OCI-LY3 (cell line): ENCODE results near the gene STAT5A.

Source experiments
- H2AFZ ChIP-seq: fragments of 200-600, 300-600 bp; shearing (Covaris generic); 2 replicates; pipeline ENCODE4 v1.6.0; 2014; ENCODE audit warnings: antibody characterized with exemption, low read depth, low read length
- H3K27ac ChIP-seq: fragments of 200-600, 300-600 bp; sonication (generic); 2 replicates; pipeline ENCODE4 v1.5.1; 2014; ENCODE audit warnings: mild to moderate bottlenecking, low read length, moderate library complexity, mixed read lengths
- H3K27me3 ChIP-seq: fragments of 200-600, 300-600 bp; sonication (generic); 2 replicates; pipeline ENCODE4 v1.6.1; 2014; ENCODE audit warnings: low read depth, low read length, mixed read lengths
- H3K36me3 ChIP-seq: fragments of 200-600, 300-600 bp; sonication (generic); replicated peaks from 2 replicates; pipeline ENCODE3; 2014; ENCODE audit warnings: low read depth, low read length, mixed read lengths
- H3K4me1 ChIP-seq: fragments of 300-600, 200-600 bp; sonication (generic); 2 replicates; pipeline ENCODE4 v1.6.1; 2014; ENCODE audit warnings: low read length, mixed read lengths
- H3K4me2 ChIP-seq: fragments of 200-600, 300-600 bp; sonication (generic); 2 replicates; pipeline ENCODE4 v1.6.1; 2014; ENCODE audit warnings: low read length, mixed read lengths
- H3K4me3 ChIP-seq: fragments of 300-600, 200-600 bp; sonication (generic); 2 replicates; pipeline ENCODE4 v1.5.1; 2014; ENCODE audit warnings: antibody characterized with exemption, mild to moderate bottlenecking, low read length, moderate library complexity
- H3K79me2 ChIP-seq: fragments of 300-600, 200-600 bp; shearing (Covaris generic); 2 replicates; pipeline ENCODE4 v1.6.1; 2014; ENCODE audit warnings: mild to moderate bottlenecking, low read length, mixed read lengths
- H3K9ac ChIP-seq: fragments of 300-600, 200-600 bp; shearing (Covaris generic); 2 replicates; pipeline ENCODE4 v1.6.0; 2014; ENCODE audit warnings: mild to moderate bottlenecking, low read length, moderate library complexity
- H3K9me3 ChIP-seq: fragments of 200-600, 300-600 bp; shearing (Covaris generic); 2 replicates; pipeline ENCODE4 v1.6.1; 2014; ENCODE audit warnings: low read length, mixed read lengths; ENCODE audit not compliant: insufficient read depth
- H4K20me1 ChIP-seq: fragments of 200-600, 300-600 bp; sonication (generic); 2 replicates; pipeline ENCODE4 v1.6.1; 2016; ENCODE audit warnings: low read length, mixed read lengths; ENCODE audit not compliant: insufficient read depth
- CTCF ChIP-seq: fragments of 200-600, 300-600 bp; sonication (generic); IDR thresholded peaks from 2 replicates; pipeline ENCODE4 v1.5.1; 2014; ENCODE audit warnings: antibody characterized with exemption, low read length, low read depth
- EZH2phosphoT487 ChIP-seq: fragments of 200-600 bp; shearing (Covaris generic); IDR thresholded peaks from 2 replicates; pipeline ENCODE4 v1.6.1; 2018; ENCODE audit warnings: antibody characterized with exemption, mixed run types, low read depth

STAT5A gene

GRCh38 chr17:42277342-42277712, 11.0 kb upstream of the STAT5A start:
- peaks cover 14% of the 10 kb centered on the region for H3K36me3 ChIP-seq
- H3K4me1 ChIP-seq, result peaks cover 32% of the 10 kb centered on the region
- peak overlapping the region; percentile 87 for H3K4me3 ChIP-seq
- H3K4me2 ChIP-seq, result peak overlapping the region; percentile 100
- no peaks in the 10 kb centered on the region for H3K27me3 ChIP-seq
- H3K79me2 ChIP-seq, result peaks cover 45% of the 10 kb centered on the region
- H2AFZ ChIP-seq, result no peak overlapping the region
- no peak overlapping the region; the same call in 1 of the 2 replicates for H3K9ac ChIP-seq
- no peaks in the 10 kb centered on the region for H3K9me3 ChIP-seq
- no peak for TF ChIP-seq CTCF
- no peak for TF ChIP-seq EZH2phosphoT487
- peaks cover 9% of the 10 kb centered on the region; the same call in 1 of the 2 replicates for H4K20me1 ChIP-seq
- H3K27ac ChIP-seq, result no peak overlapping the region

GRCh38 chr17:42279776-42280630, 8.3 kb upstream of the STAT5A start:
- no peak overlapping the region for H3K9ac ChIP-seq
- H3K4me1 ChIP-seq, result peaks cover 9% of the 10 kb centered on the region
- no peak overlapping the region for H3K4me2 ChIP-seq
- no peak for TF ChIP-seq EZH2phosphoT487
- TF ChIP-seq CTCF, result no peak
- no peak overlapping the region for H3K4me3 ChIP-seq
- no peak overlapping the region for H3K27ac ChIP-seq
- peaks cover 18% of the 10 kb centered on the region for H3K79me2 ChIP-seq
- H4K20me1 ChIP-seq, result no peaks in the 10 kb centered on the region
- H3K9me3 ChIP-seq, result no peaks in the 10 kb centered on the region
- H3K36me3 ChIP-seq, result peaks cover 1% of the 10 kb centered on the region
- H2AFZ ChIP-seq, result no peak overlapping the region
- no peaks in the 10 kb centered on the region for H3K27me3 ChIP-seq

GRCh38 chr17:42281571-42282096, 6.7 kb upstream of the STAT5A start:
- H3K4me1 ChIP-seq, result peaks cover 22% of the 10 kb centered on the region
- no peak overlapping the region for H3K9ac ChIP-seq
- no peak overlapping the region for H3K4me3 ChIP-seq
- no peak overlapping the region for H2AFZ ChIP-seq
- H3K27me3 ChIP-seq, result no peaks in the 10 kb centered on the region
- no peaks in the 10 kb centered on the region for H3K9me3 ChIP-seq
- TF ChIP-seq CTCF (no peak), EZH2phosphoT487 (no peak)
- H3K36me3 ChIP-seq, result no peaks in the 10 kb centered on the region
- peaks cover 15% of the 10 kb centered on the region for H3K79me2 ChIP-seq
- H3K4me2 ChIP-seq, result no peak overlapping the region
- no peak overlapping the region for H3K27ac ChIP-seq
- no peaks in the 10 kb centered on the region for H4K20me1 ChIP-seq

GRCh38 chr17:42282478-42283080, 5.7 kb upstream of the STAT5A start:
- Histone ChIP-seq H3K27ac (no peak overlapping the region), H3K9me3 (no peaks in the 10 kb centered on the region), H3K4me3 (no peak overlapping the region), H3K36me3 (no peaks in the 10 kb centered on the region), H3K4me1 (peaks cover 24% of the 10 kb centered on the region), H3K9ac (no peak overlapping the region), H3K79me2 (peaks cover 21% of the 10 kb centered on the region), H4K20me1 (no peaks in the 10 kb centered on the region), H2AFZ (no peak overlapping the region), H3K4me2 (no peak overlapping the region), H3K27me3 (no peaks in the 10 kb centered on the region)
- TF ChIP-seq EZH2phosphoT487 (no peak), CTCF (no peak)
